HG02642 (cell line): ENCODE measurements around the gene ERBB2.
"Not testable (repeated sequence)": the region's sequence is repeated elsewhere in the genome, so short reads cannot be mapped to it uniquely, and the experiment has no call there.

Experiments used
- ATAC-seq: cut with Tn5 transposase; IDR thresholded peaks from one replicate; pipeline ENCODE4 v1.9.1; 2021; ENCODE audit warnings: mild to moderate bottlenecking; ENCODE audit not compliant: unreplicated experiment, poor library complexity

Gene ERBB2

DNA sequence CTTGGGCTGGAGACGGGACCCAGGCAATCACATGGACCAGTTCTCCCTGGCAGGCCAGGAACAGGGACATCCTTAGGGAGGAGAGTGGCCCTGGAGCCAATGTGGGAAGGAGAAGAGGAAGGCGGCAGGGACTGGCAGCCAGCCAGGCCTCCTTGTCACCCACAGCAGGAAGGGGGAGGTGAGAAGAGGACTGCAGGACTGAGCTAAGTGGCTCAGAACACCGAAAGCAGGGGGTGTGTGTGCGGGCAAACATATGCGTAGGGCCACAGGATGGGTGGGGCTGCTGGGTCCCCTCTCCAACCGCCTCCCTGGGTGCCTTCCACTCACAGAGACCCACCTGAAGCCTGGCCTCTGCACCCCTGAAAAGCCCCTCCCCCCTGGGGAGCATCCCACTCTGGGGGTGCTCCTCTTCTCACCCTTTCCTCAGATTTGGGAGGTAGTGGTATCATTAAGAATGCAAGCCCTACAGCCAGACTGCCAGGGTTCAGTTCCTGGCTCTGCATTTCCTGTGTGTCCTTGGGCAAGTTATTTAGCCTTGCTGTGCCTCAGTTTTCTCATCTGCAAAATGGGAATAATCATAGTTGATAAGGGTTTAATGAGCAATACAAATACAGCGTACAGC, 23.6 kb upstream of the ERBB2 start:
- ATAC-seq, result no peak

GRCh38 chr17:39677072-39677471, 22.8 kb upstream of the ERBB2 start:
- ATAC-seq, result no peak

DNA sequence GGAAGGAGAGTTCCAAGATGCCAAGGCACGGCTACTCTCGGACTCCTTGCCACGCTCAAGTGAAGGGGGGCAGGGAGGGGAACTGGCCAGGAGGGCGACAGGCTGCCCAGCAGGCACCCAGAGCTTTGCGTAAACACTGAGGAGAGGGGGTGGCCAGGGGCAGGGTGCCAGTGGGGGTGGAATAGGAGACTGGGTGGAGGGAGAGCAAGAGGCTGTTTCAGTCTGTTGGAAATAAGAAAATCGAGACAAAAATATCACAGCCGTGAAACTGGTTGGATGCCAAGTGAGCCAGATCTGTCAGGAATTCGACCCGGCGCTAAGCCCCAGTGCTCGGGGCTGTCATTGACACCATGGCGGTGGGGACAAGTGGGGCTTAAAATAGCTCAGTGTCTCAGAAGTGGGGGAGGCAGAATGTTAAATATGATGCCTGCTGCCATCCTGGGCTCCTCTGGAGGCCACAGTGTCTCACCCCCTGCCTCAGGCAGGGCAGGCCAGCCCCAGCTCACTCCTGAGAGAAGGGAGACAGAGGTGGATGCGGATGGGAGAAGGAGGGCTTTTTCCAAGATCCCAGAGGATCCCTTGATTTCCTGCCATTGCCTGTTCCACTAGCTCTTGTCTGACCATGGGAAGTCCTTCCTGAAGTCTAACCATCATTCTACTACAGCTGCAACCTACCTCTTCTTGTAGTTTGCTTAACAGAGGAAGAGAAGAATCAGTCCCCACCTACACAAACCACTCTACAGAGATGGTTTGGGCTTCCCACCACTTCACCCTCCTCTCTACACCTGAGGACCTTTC, 22.1 kb upstream of the ERBB2 start:
- ATAC-seq, result no peak

- ATAC-seq, result no peak
These were observed 21.3 kb upstream of the ERBB2 start for GRCh38 chr17:39678340-39679116.

GRCh38 chr17:39679521-39680192, 20.2 kb upstream of the ERBB2 start:
- no peak for ATAC-seq

DNA sequence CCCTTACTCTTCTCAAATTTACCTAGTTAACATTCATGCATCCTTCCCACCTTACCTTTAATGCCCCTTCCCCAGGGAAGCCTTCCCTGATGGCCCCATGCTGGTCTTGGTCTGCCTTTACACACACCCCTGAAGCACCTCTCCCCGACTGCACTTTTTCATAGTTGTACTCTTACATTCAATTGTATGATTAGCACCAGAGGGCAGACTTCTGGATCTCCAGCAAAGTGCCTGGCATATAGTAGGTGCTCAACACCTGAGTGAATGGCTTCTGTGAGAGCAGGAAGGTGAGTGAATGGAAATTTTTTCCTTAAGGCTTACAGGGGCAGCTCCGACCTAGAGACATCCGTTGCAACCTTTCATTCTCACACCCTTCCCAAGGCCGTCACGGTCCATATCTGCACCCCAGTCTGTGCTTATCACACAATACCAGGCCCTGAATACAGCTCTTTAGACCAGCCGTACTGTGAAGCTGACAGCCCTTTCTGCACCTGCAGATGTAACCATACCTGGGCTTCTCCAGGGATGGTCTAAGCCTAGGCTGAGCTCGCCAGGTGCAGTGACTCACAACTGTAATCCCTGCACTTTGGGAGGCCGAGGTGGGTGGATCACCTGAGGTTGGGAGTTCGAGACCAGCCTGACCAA, 16.4 kb upstream of the ERBB2 start:
- ATAC-seq, result no peak

DNA sequence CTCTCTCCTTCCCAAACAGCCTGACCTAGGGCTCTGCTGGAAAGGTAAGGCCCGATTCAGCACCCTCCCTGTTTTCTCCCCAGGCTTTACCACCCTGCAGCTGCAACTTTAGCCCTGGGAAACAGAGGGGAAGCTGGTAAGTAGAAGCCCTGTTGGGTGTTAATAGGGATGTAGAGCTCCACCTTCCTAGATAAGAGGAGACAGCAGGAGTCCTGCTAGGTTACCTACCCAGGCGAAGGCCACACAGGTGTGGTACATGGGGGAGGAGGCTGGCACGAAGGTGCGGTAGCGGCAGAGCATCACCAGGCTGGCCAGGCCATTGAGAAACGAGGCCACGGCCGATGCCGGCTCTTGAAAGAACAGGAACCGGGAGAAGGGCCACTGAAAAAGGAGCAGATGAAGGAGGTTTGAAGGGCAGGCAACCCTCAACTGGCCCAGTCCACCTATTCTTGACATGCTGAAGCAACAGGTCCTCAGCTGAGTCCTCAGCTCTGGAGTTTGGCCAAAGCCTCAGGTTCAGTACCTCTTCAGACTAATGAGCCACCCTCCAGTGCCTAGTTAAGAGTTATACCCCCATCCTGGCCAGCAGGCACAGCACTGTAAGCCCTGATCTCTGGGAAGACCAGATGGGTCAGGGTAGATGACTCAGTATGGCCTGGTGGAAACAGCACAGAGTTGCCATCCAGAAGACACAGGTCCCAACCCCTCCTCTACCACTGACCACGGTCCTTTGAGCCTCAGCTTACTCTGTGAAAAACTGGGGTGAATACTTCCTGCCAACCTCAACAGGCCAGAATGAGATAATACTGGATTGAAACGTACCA, 15.3 kb upstream of the ERBB2 start:
- no peak for ATAC-seq

DNA sequence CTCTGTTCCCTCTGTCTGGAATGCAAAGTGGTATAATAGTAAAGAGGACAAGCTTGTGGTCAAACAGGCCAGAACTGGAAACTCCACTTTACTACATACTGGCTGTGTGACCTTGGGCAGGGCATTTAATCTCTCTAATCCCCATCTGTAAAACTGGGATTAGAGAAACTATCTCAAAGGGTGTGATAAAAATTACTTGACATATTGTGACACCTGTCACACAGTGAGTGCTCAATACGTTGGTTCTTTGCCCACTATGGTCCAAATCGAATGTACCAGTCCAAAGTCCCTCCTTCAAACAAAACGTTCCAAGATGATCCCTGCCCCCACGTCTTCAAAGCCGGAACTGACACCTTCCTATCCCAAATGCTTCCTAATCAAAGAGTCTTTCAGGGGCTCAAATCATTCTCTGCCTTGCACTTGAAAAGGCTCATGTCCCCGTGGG, 12.7 kb upstream of the ERBB2 start:
- no peak for ATAC-seq

GRCh38 chr17:39687546-39688474, 12.1 kb upstream of the ERBB2 start, which contains the start of gene PGAP3:
Gene PGAP3, minus strand, starts transcription at chr17:39688057. Its CDS starts 43 bp downstream, at chr17:39688014.
- peak; percentile 89 for ATAC-seq

- no peak for ATAC-seq
These were observed 11.4 kb upstream of the ERBB2 start for GRCh38 chr17:39688475-39688835.

DNA sequence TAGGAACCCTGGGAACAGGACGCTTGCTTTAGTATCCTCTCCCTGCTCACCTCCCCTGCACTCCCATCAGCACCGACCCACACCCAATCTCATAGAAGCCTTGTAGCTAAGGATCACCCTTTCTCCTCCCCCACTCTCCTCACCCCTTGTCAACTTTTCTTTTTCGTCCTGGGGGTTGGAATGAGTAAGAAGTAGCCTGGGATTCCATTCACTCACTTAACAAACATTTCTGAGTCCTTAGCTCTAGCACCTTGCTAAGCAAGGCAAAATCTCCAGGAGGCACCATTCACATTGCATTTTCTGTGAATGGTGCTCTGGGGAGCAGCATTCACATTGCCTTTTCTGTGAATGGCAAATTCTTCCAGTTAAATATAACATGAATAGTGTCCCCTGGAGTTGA, 10.9 kb upstream of the ERBB2 start:
- no peak for ATAC-seq

DNA sequence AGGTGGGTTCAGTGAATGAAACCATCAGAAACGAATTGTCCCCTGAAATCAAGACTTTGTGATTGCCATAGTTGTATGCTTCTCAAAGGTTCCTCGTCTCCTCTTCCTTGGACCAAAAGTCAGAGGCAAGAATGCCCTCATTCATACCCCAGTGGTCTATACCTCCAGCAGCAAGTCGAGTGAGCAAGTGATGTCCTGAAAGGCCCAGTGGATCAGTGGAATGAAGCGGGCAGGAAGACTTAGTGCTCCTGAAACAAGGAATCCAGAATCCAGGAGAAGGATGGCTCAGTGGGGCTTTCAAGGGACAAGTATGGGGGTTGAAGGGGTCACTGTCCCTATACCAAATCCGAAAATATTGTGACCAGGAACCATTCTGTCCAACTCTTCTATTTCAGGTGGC, 5.3 kb upstream of the ERBB2 start:
- no peak for ATAC-seq

GRCh38 chr17:39695089-39695474, 4.8 kb upstream of the ERBB2 start:
- ATAC-seq, result no peak

DNA sequence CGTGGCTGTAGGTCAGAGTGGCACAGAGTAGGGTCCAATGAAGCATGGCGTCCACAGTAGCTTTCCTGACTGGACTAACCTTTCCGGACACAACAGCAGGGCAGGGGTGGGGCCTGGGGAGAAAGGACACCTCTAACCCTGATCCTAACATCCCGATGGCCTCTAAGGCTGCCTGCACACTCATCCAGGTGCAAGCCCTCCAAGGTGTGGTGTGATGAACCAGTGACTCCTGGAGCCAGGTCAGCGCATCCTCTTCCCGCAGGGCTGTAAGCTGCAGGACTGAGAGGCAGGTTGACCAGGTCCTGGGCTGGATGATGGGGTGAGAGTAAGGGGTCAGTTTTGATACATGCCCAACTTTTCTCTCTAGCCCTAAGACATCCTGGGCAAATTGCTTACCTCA, 3.1 kb upstream of the ERBB2 start:
- ATAC-seq, result no peak

DNA sequence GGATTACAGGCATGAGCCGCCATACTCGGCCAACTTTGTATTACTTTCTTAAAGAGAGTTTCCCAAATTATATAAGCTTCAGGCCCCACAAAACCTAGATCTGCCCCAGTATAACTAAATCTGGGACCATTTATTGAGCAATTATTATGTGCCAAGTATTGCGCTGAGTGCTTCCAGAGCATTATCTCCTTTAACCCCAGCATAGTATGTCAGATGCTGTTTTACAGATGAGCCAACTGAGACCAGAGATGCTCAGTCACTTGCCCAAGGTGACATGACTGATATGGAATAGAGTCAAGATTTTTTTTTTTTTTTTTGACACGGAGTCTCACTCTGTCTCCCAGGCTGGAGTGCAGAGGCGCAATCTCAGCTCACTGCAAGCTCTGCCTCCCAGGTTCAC, 1.9 kb upstream of the ERBB2 start:
- no peak for ATAC-seq

DNA sequence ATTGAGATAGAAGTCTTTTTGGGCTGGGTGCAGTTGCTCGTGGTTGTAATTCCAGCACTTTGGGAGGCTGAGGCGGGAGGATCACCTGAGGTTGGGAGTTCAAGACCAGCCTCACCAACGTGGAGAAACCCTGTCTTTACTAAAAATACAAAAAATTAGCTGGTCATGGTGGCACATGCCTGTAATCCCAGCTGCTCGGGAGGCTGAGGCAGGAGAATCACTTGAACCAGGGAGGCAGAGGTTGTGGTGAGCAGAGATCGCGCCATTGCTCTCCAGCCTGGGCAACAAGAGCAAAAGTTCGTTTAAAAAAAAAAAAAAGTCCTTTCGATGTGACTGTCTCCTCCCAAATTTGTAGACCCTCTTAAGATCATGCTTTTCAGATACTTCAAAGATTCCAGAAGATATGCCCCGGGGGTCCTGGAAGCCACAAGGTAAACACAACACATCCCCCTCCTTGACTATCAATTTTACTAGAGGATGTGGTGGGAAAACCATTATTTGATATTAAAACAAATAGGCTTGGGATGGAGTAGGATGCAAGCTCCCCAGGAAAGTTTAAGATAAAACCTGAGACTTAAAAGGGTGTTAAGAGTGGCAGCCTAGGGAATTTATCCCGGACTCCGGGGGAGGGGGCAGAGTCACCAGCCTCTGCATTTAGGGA, 577 bp upstream of the ERBB2 start:
- not testable (repeated sequence) for ATAC-seq

GRCh38 chr17:39700148-39700987, 504 bp downstream of the ERBB2 start:
- ATAC-seq, result no peak
